GM10266 (cell line): ENCODE measurements around the gene SP140L.

Experiments
- DNase-seq: peaks from one replicate; pipeline ENCODE4 v3.0.0; 2012; ENCODE audit errors: extremely low spot score
- TF ChIP-seq, protein P1 (sequence below): IDR thresholded peaks from 2 replicates; pipeline ENCODE4 v1.5.1; 2012; ENCODE audit warnings: mild to moderate bottlenecking, low read depth; ENCODE audit not compliant: control insufficient read depth, insufficient read depth; ENCODE audit errors: missing control alignments

Gene SP140L

DNA sequence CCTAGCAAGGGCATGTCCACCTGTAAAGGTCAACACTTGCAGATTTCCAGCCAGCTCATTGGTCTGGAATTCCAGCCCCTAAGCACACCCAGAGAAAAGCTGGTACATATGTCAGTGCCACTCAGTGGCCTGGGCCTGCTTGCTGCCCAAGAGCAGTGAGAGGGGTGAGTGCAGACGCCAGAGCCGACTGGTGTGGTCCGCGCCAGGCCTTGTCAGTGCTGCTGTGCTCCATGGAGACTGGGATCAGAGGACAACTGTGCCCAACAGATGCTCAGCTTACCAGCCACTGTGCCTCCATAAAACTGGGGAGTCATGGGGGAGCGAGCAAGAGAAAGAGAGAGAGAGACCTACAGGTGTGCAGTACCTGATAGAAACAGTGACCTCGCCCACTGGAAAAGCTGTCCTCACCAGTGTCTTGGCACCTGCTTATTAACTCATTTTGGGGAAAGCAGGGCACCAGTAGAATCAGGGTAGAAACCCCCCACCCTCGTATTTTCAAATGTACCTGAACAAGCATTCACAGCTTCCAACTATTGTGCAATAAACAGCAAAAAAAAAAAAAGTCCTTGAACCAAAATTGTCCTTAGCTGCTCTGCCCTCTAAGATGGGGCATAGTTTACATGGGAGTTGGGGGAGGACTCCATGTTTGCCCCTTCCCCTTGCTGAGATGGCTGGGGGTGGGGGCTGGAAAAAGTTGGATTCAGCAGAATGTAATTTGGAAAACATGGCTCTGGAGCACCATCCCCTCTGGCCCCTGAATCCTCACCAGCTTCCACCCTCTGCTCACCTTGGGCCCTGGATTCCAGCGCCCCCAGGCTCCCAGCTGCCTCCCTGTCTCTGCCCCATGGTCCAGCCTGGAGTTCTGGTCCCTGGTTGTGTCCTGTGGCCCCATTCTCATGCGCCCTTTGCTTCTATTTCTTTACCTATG is 1.4 kb upstream of the SP140L start:
- no peak for DNase-seq
- TF ChIP-seq, protein P1, sequence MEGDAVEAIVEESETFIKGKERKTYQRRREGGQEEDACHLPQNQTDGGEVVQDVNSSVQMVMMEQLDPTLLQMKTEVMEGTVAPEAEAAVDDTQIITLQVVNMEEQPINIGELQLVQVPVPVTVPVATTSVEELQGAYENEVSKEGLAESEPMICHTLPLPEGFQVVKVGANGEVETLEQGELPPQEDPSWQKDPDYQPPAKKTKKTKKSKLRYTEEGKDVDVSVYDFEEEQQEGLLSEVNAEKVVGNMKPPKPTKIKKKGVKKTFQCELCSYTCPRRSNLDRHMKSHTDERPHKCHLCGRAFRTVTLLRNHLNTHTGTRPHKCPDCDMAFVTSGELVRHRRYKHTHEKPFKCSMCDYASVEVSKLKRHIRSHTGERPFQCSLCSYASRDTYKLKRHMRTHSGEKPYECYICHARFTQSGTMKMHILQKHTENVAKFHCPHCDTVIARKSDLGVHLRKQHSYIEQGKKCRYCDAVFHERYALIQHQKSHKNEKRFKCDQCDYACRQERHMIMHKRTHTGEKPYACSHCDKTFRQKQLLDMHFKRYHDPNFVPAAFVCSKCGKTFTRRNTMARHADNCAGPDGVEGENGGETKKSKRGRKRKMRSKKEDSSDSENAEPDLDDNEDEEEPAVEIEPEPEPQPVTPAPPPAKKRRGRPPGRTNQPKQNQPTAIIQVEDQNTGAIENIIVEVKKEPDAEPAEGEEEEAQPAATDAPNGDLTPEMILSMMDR = no peak

DNA sequence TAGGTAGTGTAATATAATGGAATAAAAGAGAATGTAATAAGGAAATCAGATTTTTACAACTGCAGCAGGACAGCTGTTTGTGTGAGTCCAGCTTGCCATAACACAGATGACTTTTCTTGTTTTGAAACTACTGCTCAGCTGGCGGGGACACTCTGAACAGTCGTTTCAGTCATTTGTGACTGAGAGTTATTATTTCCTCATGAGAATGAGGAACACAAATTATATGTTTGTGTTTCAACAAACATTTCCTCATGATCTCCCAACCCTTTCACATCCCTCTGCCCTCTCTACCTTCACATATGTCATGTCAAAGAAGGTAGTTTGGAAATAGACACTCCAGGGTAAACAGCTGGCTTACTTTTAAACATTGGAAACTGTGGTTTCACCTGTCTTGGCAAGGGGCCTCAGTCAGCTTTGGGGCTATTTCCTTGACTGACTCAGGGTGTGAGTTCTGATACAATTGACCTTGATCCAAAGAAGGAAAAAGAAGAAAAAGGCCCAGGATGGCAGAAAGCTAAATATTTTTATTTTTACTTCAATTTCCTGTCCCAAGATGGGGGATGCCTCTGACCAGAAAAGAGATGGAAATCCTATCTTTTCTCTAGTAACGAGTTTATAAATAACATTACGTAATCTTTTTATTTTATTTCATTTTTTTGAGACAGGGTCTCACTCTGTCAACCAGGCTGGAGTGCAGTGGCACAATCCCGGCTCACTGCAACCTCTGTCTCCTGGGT is 593 bp downstream of the SP140L start:
- TF ChIP-seq, protein P1 = no peak
- peak; percentile 53 for DNase-seq

- TF ChIP-seq, protein P1 = no peak
These were observed 1.1 kb downstream of the SP140L start for GRCh38 chr2:230328155-230328458.

GRCh38 chr2:230329946-230330605 is 3.1 kb downstream of the SP140L start:
- DNase-seq = no peak
- TF ChIP-seq, protein P1 = no peak

More at GRCh38 chr2:230328155-230328458, 1.1 kb downstream of the SP140L start:
- DNase-seq = no peak

DNA sequence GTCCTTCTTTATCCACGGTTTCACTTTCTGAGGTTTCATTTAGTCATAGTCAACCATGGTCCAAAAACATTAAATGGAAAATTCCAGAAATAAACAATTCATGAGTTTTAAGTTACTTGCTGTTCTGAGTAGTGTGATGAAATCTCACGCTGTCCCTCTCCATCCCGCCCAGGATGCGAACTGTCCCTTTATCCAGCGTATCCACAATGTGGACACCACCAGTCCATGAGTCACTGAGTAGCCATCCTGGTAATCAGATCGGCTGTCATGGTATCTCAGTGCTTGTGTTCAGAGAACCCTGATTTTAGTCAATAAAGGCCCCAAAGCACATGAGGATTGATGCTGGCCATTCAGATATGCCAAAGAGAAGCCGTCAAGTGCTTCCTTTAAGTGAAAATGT is 3.7 kb downstream of the SP140L start:
- DNase-seq = no peak
- TF ChIP-seq, protein P1 = no peak

DNA sequence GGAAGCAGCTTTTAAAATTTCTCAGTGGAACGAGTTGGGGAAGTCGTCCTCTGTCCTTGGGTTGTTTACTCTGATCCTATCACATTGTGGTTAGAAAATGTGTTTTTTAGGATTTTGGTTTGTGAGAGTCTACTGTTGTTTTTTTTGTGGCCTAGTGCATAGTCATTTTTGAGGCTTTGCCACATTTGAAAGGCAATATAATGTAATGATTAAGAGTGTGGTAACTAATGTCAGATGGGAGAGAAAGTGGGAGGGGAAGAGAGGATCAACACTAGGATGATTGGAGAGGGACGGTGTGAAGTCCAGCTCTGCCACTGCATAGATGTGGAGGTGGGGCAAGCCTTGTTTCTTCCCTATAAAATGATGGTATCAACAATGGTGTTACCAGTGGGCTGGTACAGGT is 8.5 kb downstream of the SP140L start:
- TF ChIP-seq, protein P1 = no peak
- DNase-seq = no peak
